Mammary epithelial cell (primary cell): ENCODE results near the gene CEP19.

Experiments used
- EZH2 ChIP-seq: IDR thresholded peaks from 2 replicates; pipeline ENCODE4 v1.6.1; 2012; ENCODE audit warnings: low read length, inconsistent platforms, borderline replicate concordance
- TF ChIP-seq, protein P1 (sequence below), 2 donors: IDR thresholded peaks in 1 of 2; conservative IDR thresholded peaks in 1 of 2; 2 replicates each; pipeline ENCODE4 v1.5.1; 2011 to 2012; ENCODE audit warnings: inconsistent platforms in 2 of 2, low read length in 2 of 2, mild to moderate bottlenecking in 2 of 2, control low read depth in 1 of 2, low read depth in 1 of 2; ENCODE audit not compliant: insufficient read depth in 1 of 2; ENCODE audit errors: extremely low read depth in 1 of 2

DNA sequence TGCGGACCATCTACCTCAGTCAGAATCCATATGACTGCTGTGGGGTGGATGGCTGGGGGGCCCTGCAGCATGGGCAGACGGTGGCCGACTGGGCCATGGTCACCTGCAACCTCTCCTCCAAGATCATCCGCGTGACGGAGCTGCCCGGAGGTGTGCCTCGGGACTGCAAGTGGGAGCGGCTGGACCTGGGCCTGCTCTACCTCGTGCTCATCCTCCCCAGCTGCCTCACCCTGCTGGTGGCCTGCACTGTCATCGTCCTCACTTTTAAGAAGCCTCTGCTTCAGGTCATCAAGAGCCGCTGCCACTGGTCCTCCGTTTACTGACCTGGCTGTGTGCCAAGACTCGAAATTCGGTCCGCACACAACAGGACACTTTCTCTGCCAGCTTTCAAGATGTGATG is 50.6 kb downstream of the CEP19 start:
- TF ChIP-seq, protein P1, sequence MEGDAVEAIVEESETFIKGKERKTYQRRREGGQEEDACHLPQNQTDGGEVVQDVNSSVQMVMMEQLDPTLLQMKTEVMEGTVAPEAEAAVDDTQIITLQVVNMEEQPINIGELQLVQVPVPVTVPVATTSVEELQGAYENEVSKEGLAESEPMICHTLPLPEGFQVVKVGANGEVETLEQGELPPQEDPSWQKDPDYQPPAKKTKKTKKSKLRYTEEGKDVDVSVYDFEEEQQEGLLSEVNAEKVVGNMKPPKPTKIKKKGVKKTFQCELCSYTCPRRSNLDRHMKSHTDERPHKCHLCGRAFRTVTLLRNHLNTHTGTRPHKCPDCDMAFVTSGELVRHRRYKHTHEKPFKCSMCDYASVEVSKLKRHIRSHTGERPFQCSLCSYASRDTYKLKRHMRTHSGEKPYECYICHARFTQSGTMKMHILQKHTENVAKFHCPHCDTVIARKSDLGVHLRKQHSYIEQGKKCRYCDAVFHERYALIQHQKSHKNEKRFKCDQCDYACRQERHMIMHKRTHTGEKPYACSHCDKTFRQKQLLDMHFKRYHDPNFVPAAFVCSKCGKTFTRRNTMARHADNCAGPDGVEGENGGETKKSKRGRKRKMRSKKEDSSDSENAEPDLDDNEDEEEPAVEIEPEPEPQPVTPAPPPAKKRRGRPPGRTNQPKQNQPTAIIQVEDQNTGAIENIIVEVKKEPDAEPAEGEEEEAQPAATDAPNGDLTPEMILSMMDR (conservative IDR thresholded peaks at IDR 0.05 in 1 of 2, IDR thresholded peaks at IDR 0.05 in 1 of 2; ENCODE audit: extremely low read depth in 1 of 2, insufficient read depth in 1 of 2, low read depth in 1 of 2, low read length in 2 of 2), result no peak
- no peak for TF ChIP-seq EZH2
